D721Med (cell line): ENCODE results near the gene SLC6A9.
A peak's percentile ranks its signal among the peaks of the same experiment; 100 is the strongest.

ENCODE experiments used
- DNase-seq: peaks from one replicate; pipeline ENCODE4 v3.0.0; 2011; ENCODE audit warnings: low spot score; ENCODE audit not compliant: insufficient read length
- FAIRE-seq: peaks from 2 replicates; lab custom pipeline; 2011; peaks lifted over from hg19 to GRCh38; lab: Jason Lieb, UNC
- CTCF ChIP-seq: IDR thresholded peaks from 2 replicates; pipeline ENCODE4 v1.5.1; 2012; ENCODE audit warnings: mild to moderate bottlenecking, control low read depth; ENCODE audit not compliant: insufficient read depth; ENCODE audit errors: missing control alignments

Gene SLC6A9

GRCh38 chr1:43974443-43975248 is 56.6 kb downstream of the SLC6A9 start, which contains the start of gene ATP6V0B:
Gene ATP6V0B, plus strand, starts transcription at chr1:43974960. Its CDS starts 81 bp downstream, at chr1:43975041.
- peak; percentile 1 for TF ChIP-seq CTCF
- DNase-seq, result peak; percentile 99
- no peak for FAIRE-seq

GRCh38 chr1:43973981-43974442 is 57.2 kb downstream of the SLC6A9 start:
- no peak for TF ChIP-seq CTCF
- FAIRE-seq (no peak), DNase-seq (no peak)

GRCh38 chr1:43971336-43971980 is 59.8 kb downstream of the SLC6A9 start:
- no peak for DNase-seq
- FAIRE-seq, result no peak
- TF ChIP-seq CTCF, result no peak

- FAIRE-seq, result no peak
- no peak for DNase-seq
- no peak for TF ChIP-seq CTCF
These were observed 60.4 kb downstream of the SLC6A9 start for GRCh38 chr1:43970911-43971310.

- no peak for TF ChIP-seq CTCF
- no peak for DNase-seq
- FAIRE-seq, result no peak
These were observed 60.8 kb downstream of the SLC6A9 start for GRCh38 chr1:43970502-43970901.

- TF ChIP-seq CTCF, result no peak
- DNase-seq (peak; percentile 100), FAIRE-seq (no peak)
These were observed 61.4 kb downstream of the SLC6A9 start, which contains the start of gene DPH2 for GRCh38 chr1:43969746-43970466. Gene DPH2, plus strand, starts transcription at chr1:43970010. Its CDS starts 166 bp downstream, at chr1:43970176.
